Astrocyte (in vitro differentiated cells and primary cell): ENCODE data around the gene TRAF1. TPM values are rescaled to one million over a fixed set of nuclear protein-coding genes. Genes with fewer than 3 reads are reported as not detected.

Source experiments
- DNase-seq: peaks from one replicate; pipeline ENCODE4 v3.0.0-alpha.2; 2010; ENCODE audit warnings: low read depth
- FAIRE-seq: peaks from 2 replicates; lab custom pipeline; 2011; peaks lifted over from hg19 to GRCh38; lab: Jason Lieb, UNC
- H2AFZ ChIP-seq: 2 replicates; pipeline ENCODE4 v1.6.0; 2012; ENCODE audit warnings: low read depth, low read length, inconsistent platforms
- H3K27ac ChIP-seq: 2 replicates; pipeline ENCODE4 v1.5.1; 2011; ENCODE audit warnings: low read depth, low read length, inconsistent platforms
- H3K27me3 ChIP-seq: 2 replicates; pipeline ENCODE4 v1.6.0; 2011; ENCODE audit warnings: low read length, inconsistent platforms; ENCODE audit not compliant: insufficient read depth
- H3K36me3 ChIP-seq: 2 replicates; pipeline ENCODE4 v1.5.1; 2011; ENCODE audit warnings: low read length, inconsistent platforms; ENCODE audit not compliant: insufficient read depth
- H3K4me1 ChIP-seq: 2 replicates; pipeline ENCODE4 v1.5.1; 2011; ENCODE audit warnings: low read length, inconsistent platforms; ENCODE audit not compliant: insufficient read depth
- H3K4me2 ChIP-seq: 2 replicates; pipeline ENCODE4 v1.6.0; 2012; ENCODE audit warnings: low read length, inconsistent platforms
- H3K4me3 ChIP-seq: 2 replicates; pipeline ENCODE4 v1.5.1; 2011; ENCODE audit warnings: low read depth, mild to moderate bottlenecking, low read length, inconsistent platforms; ENCODE audit not compliant: insufficient read depth
- H3K79me2 ChIP-seq: 2 replicates; pipeline ENCODE4 v1.6.0; 2012; ENCODE audit warnings: mild to moderate bottlenecking, low read length, inconsistent platforms; ENCODE audit not compliant: insufficient read depth
- H3K9ac ChIP-seq: 2 replicates; pipeline ENCODE4 v1.6.0; 2012; ENCODE audit warnings: mild to moderate bottlenecking, low read length, inconsistent platforms
- H3K9me3 ChIP-seq: 2 replicates; pipeline ENCODE4 v1.5.1; 2012; ENCODE audit warnings: low read depth, mild to moderate bottlenecking, low read length, inconsistent platforms; ENCODE audit not compliant: insufficient read depth
- H4K20me1 ChIP-seq: 2 replicates; pipeline ENCODE4 v1.6.0; 2012; ENCODE audit warnings: low read length, inconsistent platforms; ENCODE audit not compliant: insufficient read depth
- H3K27ac Mint-ChIP-seq: one replicate; pipeline ENCODE4 v1.8.0; 2021; ENCODE audit warnings: mild to moderate bottlenecking, mixed read lengths; ENCODE audit not compliant: unreplicated experiment
- H3K27me3 Mint-ChIP-seq: one replicate; pipeline ENCODE4 v1.8.0; 2021; ENCODE audit warnings: low read depth, mixed read lengths; ENCODE audit not compliant: unreplicated experiment
- H3K36me3 Mint-ChIP-seq: one replicate; pipeline ENCODE4 v1.8.0; 2021; ENCODE audit warnings: low read depth, mixed read lengths; ENCODE audit not compliant: unreplicated experiment
- H3K4me1 Mint-ChIP-seq: one replicate; pipeline ENCODE4 v1.8.0; 2021; ENCODE audit warnings: low read depth, mixed read lengths; ENCODE audit not compliant: unreplicated experiment
- H3K4me3 Mint-ChIP-seq: one replicate; pipeline ENCODE4 v1.8.0; 2021; ENCODE audit warnings: mild to moderate bottlenecking, moderate library complexity, mixed read lengths; ENCODE audit not compliant: unreplicated experiment
- H3K9me3 Mint-ChIP-seq: one replicate; pipeline ENCODE4 v1.8.0; 2021; ENCODE audit warnings: mild to moderate bottlenecking, mixed read lengths; ENCODE audit not compliant: unreplicated experiment
- EZH2 ChIP-seq: IDR thresholded peaks from 2 replicates; pipeline ENCODE4 v1.6.1; 2012; ENCODE audit warnings: mild to moderate bottlenecking, low read length, inconsistent platforms; ENCODE audit not compliant: insufficient read depth
- total RNA-seq: library from RNA; stranded (reverse); gene quantifications from 2 replicates; pipeline ENCODE4 v1.2.1, GENCODE V29; 2021
- TF ChIP-seq, protein P1 (sequence below): IDR thresholded peaks from 2 replicates; pipeline ENCODE4 v1.5.1; 2011; ENCODE audit warnings: low read depth, mild to moderate bottlenecking, inconsistent platforms, low read length, moderate library complexity; ENCODE audit not compliant: insufficient read depth

TRAF1 gene
- total RNA-seq, 1 donor from 2014 or later, result 4.2 TPM

DNA sequence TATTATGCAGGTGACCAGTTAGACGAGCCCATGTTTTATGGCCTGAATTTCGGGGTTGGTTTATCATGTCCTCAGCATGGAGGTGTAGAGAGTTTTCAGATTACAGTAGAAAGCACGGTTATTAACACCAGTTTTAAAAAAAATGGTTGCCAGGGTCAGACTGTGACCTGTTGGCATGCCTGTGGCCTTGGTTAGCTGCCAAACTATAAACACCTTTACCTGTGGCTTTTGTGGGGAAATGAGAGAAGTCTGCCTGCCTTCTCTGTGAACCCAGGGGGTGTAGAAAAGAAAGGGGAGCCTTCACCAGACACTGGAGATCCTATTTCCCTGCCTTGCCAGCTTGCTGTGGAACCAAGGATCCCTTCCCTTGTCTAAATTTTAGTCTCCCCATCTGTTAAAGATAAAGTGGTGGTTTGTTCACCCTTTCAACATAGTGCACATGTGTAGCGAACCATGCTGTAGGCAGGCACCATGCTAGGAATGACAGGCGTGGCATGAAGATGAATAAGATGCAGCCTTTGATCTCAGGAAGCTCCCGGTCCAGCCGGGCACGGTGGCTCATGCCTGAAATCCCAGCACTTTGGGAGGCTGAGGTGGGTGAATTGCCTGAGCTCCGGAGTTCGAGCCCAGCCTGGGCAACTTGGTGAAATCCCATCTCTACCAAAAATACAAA is 43.5 kb downstream of the TRAF1 start:
- no peak for FAIRE-seq

DNA sequence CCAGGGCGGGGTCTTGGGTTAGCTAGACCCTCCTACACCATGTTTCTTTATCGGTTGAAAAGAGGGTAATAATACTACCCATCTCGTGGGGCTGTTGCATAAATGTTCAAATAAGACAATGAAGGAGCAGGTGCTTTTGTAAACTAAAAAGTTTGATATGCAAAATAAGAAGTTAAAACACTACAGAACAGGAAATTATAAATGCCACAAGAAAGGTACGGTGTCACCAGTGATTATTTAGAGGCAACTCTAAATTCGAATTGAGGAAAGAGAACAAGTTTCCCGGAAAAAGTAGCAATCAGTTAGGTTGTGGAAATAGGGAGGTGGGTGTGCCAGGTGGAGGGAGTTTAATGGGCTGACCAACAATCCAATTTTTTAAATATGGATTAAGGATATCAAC is 47.1 kb downstream of the TRAF1 start:
- Histone ChIP-seq H3K9ac (no peak overlapping the region), H3K27ac (no peak overlapping the region), H3K4me1 (peaks cover 18% of the 10 kb centered on the region), H3K4me3 (no peak overlapping the region), H3K9me3 (no peaks in the 10 kb centered on the region), H3K4me2 (no peak overlapping the region), H2AFZ (no peak overlapping the region), H3K27me3 (peaks cover 6% of the 10 kb centered on the region), H4K20me1 (no peaks in the 10 kb centered on the region), H3K79me2 (peaks cover 15% of the 10 kb centered on the region), H3K36me3 (no peaks in the 10 kb centered on the region)
- peaks cover 4% of the 10 kb centered on the region for H3K27me3 Mint-ChIP-seq
- H3K36me3 Mint-ChIP-seq, result no peaks in the 10 kb centered on the region
- H3K27ac Mint-ChIP-seq, result no peak overlapping the region
- peaks cover 3% of the 10 kb centered on the region for H3K4me1 Mint-ChIP-seq
- no peak overlapping the region for H3K4me3 Mint-ChIP-seq
- TF ChIP-seq, protein P1, sequence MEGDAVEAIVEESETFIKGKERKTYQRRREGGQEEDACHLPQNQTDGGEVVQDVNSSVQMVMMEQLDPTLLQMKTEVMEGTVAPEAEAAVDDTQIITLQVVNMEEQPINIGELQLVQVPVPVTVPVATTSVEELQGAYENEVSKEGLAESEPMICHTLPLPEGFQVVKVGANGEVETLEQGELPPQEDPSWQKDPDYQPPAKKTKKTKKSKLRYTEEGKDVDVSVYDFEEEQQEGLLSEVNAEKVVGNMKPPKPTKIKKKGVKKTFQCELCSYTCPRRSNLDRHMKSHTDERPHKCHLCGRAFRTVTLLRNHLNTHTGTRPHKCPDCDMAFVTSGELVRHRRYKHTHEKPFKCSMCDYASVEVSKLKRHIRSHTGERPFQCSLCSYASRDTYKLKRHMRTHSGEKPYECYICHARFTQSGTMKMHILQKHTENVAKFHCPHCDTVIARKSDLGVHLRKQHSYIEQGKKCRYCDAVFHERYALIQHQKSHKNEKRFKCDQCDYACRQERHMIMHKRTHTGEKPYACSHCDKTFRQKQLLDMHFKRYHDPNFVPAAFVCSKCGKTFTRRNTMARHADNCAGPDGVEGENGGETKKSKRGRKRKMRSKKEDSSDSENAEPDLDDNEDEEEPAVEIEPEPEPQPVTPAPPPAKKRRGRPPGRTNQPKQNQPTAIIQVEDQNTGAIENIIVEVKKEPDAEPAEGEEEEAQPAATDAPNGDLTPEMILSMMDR, result no peak
- TF ChIP-seq EZH2, result no peak
- no peak for DNase-seq
- no peak for FAIRE-seq
- H3K9me3 Mint-ChIP-seq, result peaks cover 1% of the 10 kb centered on the region

More for the DNA sequence above, 43.5 kb downstream of the TRAF1 start:
- Histone ChIP-seq H3K4me3 (no peak overlapping the region), H2AFZ (no peak overlapping the region), H4K20me1 (no peaks in the 10 kb centered on the region), H3K9ac (no peak overlapping the region), H3K9me3 (no peaks in the 10 kb centered on the region), H3K27me3 (peaks cover 6% of the 10 kb centered on the region), H3K36me3 (no peaks in the 10 kb centered on the region), H3K4me1 (peaks cover 10% of the 10 kb centered on the region), H3K27ac (no peak overlapping the region), H3K4me2 (no peak overlapping the region), H3K79me2 (no peaks in the 10 kb centered on the region)
- Mint-ChIP-seq H3K4me1 (peaks cover 15% of the 10 kb centered on the region), H3K9me3 (peaks cover 1% of the 10 kb centered on the region), H3K36me3 (no peaks in the 10 kb centered on the region), H3K27me3 (peaks cover 4% of the 10 kb centered on the region), H3K27ac (no peak overlapping the region), H3K4me3 (no peak overlapping the region)
- no peak for DNase-seq
- no peak for TF ChIP-seq EZH2
- TF ChIP-seq, protein P1, result no peak
